GM23248 (cell line): Measurements from ENCODE around the gene GRIA4.

Experiments used
- EZH2 ChIP-seq: fragments of 200-600 bp; sonication (generic); IDR thresholded peaks from 2 replicates; pipeline ENCODE4 v1.6.1; 2018; ENCODE audit warnings: antibody characterized with exemption, mild to moderate bottlenecking; ENCODE audit not compliant: insufficient read depth, poor library complexity, severe bottlenecking
- EZH2phosphoT487 ChIP-seq: fragments of 200-600 bp; sonication (generic); IDR thresholded peaks from 2 replicates; pipeline ENCODE4 v1.6.1; 2018; ENCODE audit warnings: antibody characterized with exemption, moderate library complexity, mild to moderate bottlenecking, low read depth; ENCODE audit not compliant: insufficient read depth

- TF ChIP-seq EZH2phosphoT487, result no peak
- TF ChIP-seq EZH2, result no peak
Measured at GRCh38 chr11:105774899-105775298, 165.0 kb downstream of the GRIA4 start.
